Measurements from ENCODE around the gene SORCS1.
"Not testable (repeated sequence)": the region's sequence is repeated elsewhere in the genome, so short reads cannot be mapped to it uniquely, and the experiment has no call there.

Gene SORCS1

GRCh38 chr10:107058331-107058730 is 106.2 kb downstream of the SORCS1 start:
- no peaks in the 10 kb centered on the region for H3K4me1 Mint-ChIP-seq (ENCODE audit: low read depth in 2 of 2)
- H3K9me3 Mint-ChIP-seq = peaks cover 0 to 1% of the 10 kb centered on the region in 2 donors
- no peaks in the 10 kb centered on the region for H3K36me3 Mint-ChIP-seq (ENCODE audit: insufficient read depth)
- H3K27me3 Mint-ChIP-seq = no peaks in the 10 kb centered on the region
- ATAC-seq (replicated peaks) = no peak
- no peak overlapping the region for H3K27ac Mint-ChIP-seq
- H3K4me3 Mint-ChIP-seq = no peak overlapping the region
- DNase-seq = no peak

GRCh38 chr10:107056182-107056581 is 108.3 kb downstream of the SORCS1 start:
- Mint-ChIP-seq H3K36me3 (ENCODE audit: insufficient read depth) (no peaks in the 10 kb centered on the region), H3K9me3 (peaks cover 0 to 4% of the 10 kb centered on the region in 2 donors), H3K27ac (no peak overlapping the region), H3K4me1 (ENCODE audit: low read depth in 2 of 2) (no peaks in the 10 kb centered on the region), H3K4me3 (no peak overlapping the region), H3K27me3 (no peaks in the 10 kb centered on the region)
- DNase-seq (no peak), ATAC-seq (replicated peaks) (no peak)

- Mint-ChIP-seq H3K9me3 (peaks cover 0 to 4% of the 10 kb centered on the region in 2 donors), H3K27me3 (no peaks in the 10 kb centered on the region), H3K36me3 (ENCODE audit: insufficient read depth) (no peaks in the 10 kb centered on the region), H3K27ac (no peak overlapping the region), H3K4me3 (no peak overlapping the region), H3K4me1 (ENCODE audit: low read depth in 2 of 2) (no peaks in the 10 kb centered on the region)
- DNase-seq = no peak
- no peak for ATAC-seq (replicated peaks)
Observed at GRCh38 chr10:107054469-107055156, 109.9 kb downstream of the SORCS1 start.

GRCh38 chr10:107051769-107052168 is 112.7 kb downstream of the SORCS1 start:
- Mint-ChIP-seq H3K36me3 (ENCODE audit: insufficient read depth) (no peaks in the 10 kb centered on the region), H3K27me3 (no peaks in the 10 kb centered on the region), H3K27ac (no peak overlapping the region), H3K9me3 (peaks cover 0 to 5% of the 10 kb centered on the region in 2 donors), H3K4me1 (ENCODE audit: low read depth in 2 of 2) (no peaks in the 10 kb centered on the region), H3K4me3 (no peak overlapping the region)
- no peak for DNase-seq
- ATAC-seq (replicated peaks) = no peak

GRCh38 chr10:107043461-107043860 is 121.0 kb downstream of the SORCS1 start:
- no peak overlapping the region for H3K27ac Mint-ChIP-seq
- no peak for DNase-seq
- no peak for ATAC-seq (replicated peaks)
- H3K27me3 Mint-ChIP-seq = no peaks in the 10 kb centered on the region
- H3K9me3 Mint-ChIP-seq = peaks cover 5 to 7% of the 10 kb centered on the region in 2 donors
- H3K4me3 Mint-ChIP-seq = no peak overlapping the region
- H3K4me1 Mint-ChIP-seq (ENCODE audit: low read depth in 2 of 2) = no peaks in the 10 kb centered on the region
- no peaks in the 10 kb centered on the region for H3K36me3 Mint-ChIP-seq (ENCODE audit: insufficient read depth)

GRCh38 chr10:107037192-107038122 is 127.0 kb downstream of the SORCS1 start:
- Mint-ChIP-seq H3K27ac (no peak overlapping the region), H3K9me3 (peaks cover 6 to 12% of the 10 kb centered on the region in 2 donors), H3K4me3 (no peak overlapping the region), H3K27me3 (no peaks in the 10 kb centered on the region), H3K36me3 (ENCODE audit: insufficient read depth) (no peaks in the 10 kb centered on the region), H3K4me1 (ENCODE audit: low read depth in 2 of 2) (no peaks in the 10 kb centered on the region)
- ATAC-seq (replicated peaks) = no peak
- DNase-seq = no peak

- no peak for ATAC-seq (replicated peaks)
Observed at GRCh38 chr10:107033799-107034422, 130.6 kb downstream of the SORCS1 start.

GRCh38 chr10:107032700-107033401 is 131.7 kb downstream of the SORCS1 start:
- H3K36me3 Mint-ChIP-seq (ENCODE audit: insufficient read depth) = no peaks in the 10 kb centered on the region
- H3K27me3 Mint-ChIP-seq = no peaks in the 10 kb centered on the region
- H3K27ac Mint-ChIP-seq = no peak overlapping the region
- H3K4me1 Mint-ChIP-seq (ENCODE audit: low read depth in 2 of 2) = no peaks in the 10 kb centered on the region
- H3K9me3 Mint-ChIP-seq = peaks cover 16 to 25% of the 10 kb centered on the region in 2 donors
- DNase-seq (no peak), ATAC-seq (replicated peaks) (no peak)
- no peak overlapping the region for H3K4me3 Mint-ChIP-seq

More at GRCh38 chr10:107033799-107034422, 130.6 kb downstream of the SORCS1 start:
- no peak overlapping the region for H3K27ac Mint-ChIP-seq
- no peaks in the 10 kb centered on the region for H3K36me3 Mint-ChIP-seq (ENCODE audit: insufficient read depth)
- no peak for DNase-seq
- H3K4me3 Mint-ChIP-seq = no peak overlapping the region
- no peaks in the 10 kb centered on the region for H3K4me1 Mint-ChIP-seq (ENCODE audit: low read depth in 2 of 2)
- peaks cover 18 to 25% of the 10 kb centered on the region in 2 donors for H3K9me3 Mint-ChIP-seq
- H3K27me3 Mint-ChIP-seq = no peaks in the 10 kb centered on the region

- DNase-seq (no peak), ATAC-seq (replicated peaks) (no peak)
- no peaks in the 10 kb centered on the region for H3K4me1 Mint-ChIP-seq (ENCODE audit: low read depth in 2 of 2)
- no peak overlapping the region for H3K4me3 Mint-ChIP-seq
- H3K27me3 Mint-ChIP-seq = no peaks in the 10 kb centered on the region
- no peak overlapping the region for H3K27ac Mint-ChIP-seq
- H3K36me3 Mint-ChIP-seq (ENCODE audit: insufficient read depth) = no peaks in the 10 kb centered on the region
- H3K9me3 Mint-ChIP-seq = peaks cover 16 to 25% of the 10 kb centered on the region in 2 donors
Observed at GRCh38 chr10:107031931-107032699, 132.4 kb downstream of the SORCS1 start.

GRCh38 chr10:107028236-107028635 is 136.3 kb downstream of the SORCS1 start:
- Mint-ChIP-seq H3K27ac (no peak overlapping the region), H3K4me1 (ENCODE audit: low read depth in 2 of 2) (no peaks in the 10 kb centered on the region), H3K27me3 (no peaks in the 10 kb centered on the region), H3K4me3 (no peak overlapping the region), H3K9me3 (peaks cover 15 to 25% of the 10 kb centered on the region in 2 donors), H3K36me3 (ENCODE audit: insufficient read depth) (no peaks in the 10 kb centered on the region)
- ATAC-seq (replicated peaks) (no peak), DNase-seq (no peak)

GRCh38 chr10:107025676-107026075 is 138.8 kb downstream of the SORCS1 start:
- ATAC-seq (replicated peaks) (no peak), DNase-seq (no peak)
- Mint-ChIP-seq H3K36me3 (ENCODE audit: insufficient read depth) (no peaks in the 10 kb centered on the region), H3K4me1 (ENCODE audit: low read depth in 2 of 2) (no peaks in the 10 kb centered on the region), H3K9me3 (peaks cover 5 to 8% of the 10 kb centered on the region in 2 donors), H3K27me3 (no peaks in the 10 kb centered on the region), H3K4me3 (no peak overlapping the region), H3K27ac (no peak overlapping the region)

GRCh38 chr10:107024033-107024432 is 140.5 kb downstream of the SORCS1 start:
- not testable (repeated sequence) for DNase-seq; H3K4me3 Mint-ChIP-seq; H3K27me3 Mint-ChIP-seq; H3K9me3 Mint-ChIP-seq; H3K36me3 Mint-ChIP-seq (ENCODE audit: insufficient read depth); H3K27ac Mint-ChIP-seq; H3K4me1 Mint-ChIP-seq (ENCODE audit: low read depth in 2 of 2); ATAC-seq (replicated peaks)

Measured in effector memory CD8-positive, alpha-beta T cell (primary cell).